SK-N-SH (cell line): ENCODE measurements around the gene PELI2.

Source experiments
- GABPA ChIP-seq: IDR thresholded peaks from 2 replicates; pipeline ENCODE4 v1.4.0; 2012; ENCODE audit warnings: low read depth, mild to moderate bottlenecking
- IRF3 ChIP-seq: fragments of 150-350 bp; IDR thresholded peaks from 2 replicates; pipeline ENCODE4 v1.6.1; 2016; ENCODE audit warnings: mild to moderate bottlenecking, low read depth, low read length
- NRF1 ChIP-seq: IDR thresholded peaks from 2 replicates; pipeline ENCODE4 v1.6.1; 2012; ENCODE audit warnings: low read depth, mild to moderate bottlenecking, low read length
- POLR2AphosphoS5 ChIP-seq: IDR thresholded peaks from 2 replicates; pipeline ENCODE4 v1.6.1; 2012; ENCODE audit warnings: low read depth, low read length
- RAD21 ChIP-seq: IDR thresholded peaks from 2 replicates; pipeline ENCODE4 v1.6.1; 2012; ENCODE audit warnings: mild to moderate bottlenecking, low read length
- RFX5 ChIP-seq: IDR thresholded peaks from 2 replicates; pipeline ENCODE4 v1.6.1; 2012; ENCODE audit warnings: mild to moderate bottlenecking, improper control_type of control experiment, low read length
- YY1 ChIP-seq: IDR thresholded peaks from 2 replicates; pipeline ENCODE4 v1.4.0; 2012; ENCODE audit warnings: low read depth, mild to moderate bottlenecking
- TF ChIP-seq, protein P1 (sequence below): fragments of 200-600 bp; sonication (generic); IDR thresholded peaks from 2 replicates; pipeline ENCODE4 v1.6.1; 2017; ENCODE audit warnings: antibody characterized with exemption, mild to moderate bottlenecking, moderate library complexity
- TF ChIP-seq, protein P2 (sequence below): IDR thresholded peaks from 2 replicates; pipeline ENCODE4 v1.4.0; 2012; ENCODE audit warnings: low read depth

DNA sequence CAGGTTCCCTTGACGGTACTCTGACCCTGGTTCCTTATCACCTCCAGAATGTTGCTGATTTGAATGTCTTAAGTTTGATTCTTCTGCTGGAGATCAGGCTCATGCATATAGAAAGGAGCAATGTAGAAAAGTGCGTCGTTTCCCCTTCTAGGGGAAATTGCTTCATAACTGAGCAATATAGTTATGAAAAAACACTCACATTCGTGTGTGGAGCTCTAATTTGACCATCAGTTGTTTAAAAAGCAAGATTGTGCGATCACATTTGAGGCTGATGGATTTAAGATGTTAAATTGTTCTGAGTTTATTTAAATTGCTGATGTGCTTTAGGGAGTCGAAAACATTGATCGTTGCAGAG, 19.2 kb downstream of the PELI2 start:
- TF ChIP-seq, protein P1, sequence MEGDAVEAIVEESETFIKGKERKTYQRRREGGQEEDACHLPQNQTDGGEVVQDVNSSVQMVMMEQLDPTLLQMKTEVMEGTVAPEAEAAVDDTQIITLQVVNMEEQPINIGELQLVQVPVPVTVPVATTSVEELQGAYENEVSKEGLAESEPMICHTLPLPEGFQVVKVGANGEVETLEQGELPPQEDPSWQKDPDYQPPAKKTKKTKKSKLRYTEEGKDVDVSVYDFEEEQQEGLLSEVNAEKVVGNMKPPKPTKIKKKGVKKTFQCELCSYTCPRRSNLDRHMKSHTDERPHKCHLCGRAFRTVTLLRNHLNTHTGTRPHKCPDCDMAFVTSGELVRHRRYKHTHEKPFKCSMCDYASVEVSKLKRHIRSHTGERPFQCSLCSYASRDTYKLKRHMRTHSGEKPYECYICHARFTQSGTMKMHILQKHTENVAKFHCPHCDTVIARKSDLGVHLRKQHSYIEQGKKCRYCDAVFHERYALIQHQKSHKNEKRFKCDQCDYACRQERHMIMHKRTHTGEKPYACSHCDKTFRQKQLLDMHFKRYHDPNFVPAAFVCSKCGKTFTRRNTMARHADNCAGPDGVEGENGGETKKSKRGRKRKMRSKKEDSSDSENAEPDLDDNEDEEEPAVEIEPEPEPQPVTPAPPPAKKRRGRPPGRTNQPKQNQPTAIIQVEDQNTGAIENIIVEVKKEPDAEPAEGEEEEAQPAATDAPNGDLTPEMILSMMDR = no peak
- TF ChIP-seq, protein P2, sequence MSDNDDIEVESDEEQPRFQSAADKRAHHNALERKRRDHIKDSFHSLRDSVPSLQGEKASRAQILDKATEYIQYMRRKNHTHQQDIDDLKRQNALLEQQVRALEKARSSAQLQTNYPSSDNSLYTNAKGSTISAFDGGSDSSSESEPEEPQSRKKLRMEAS = no peak
- TF ChIP-seq RFX5 = no peak
- no peak for TF ChIP-seq NRF1
- TF ChIP-seq IRF3 = no peak
- no peak for TF ChIP-seq YY1
- TF ChIP-seq GABPA = no peak
- TF ChIP-seq POLR2AphosphoS5 = no peak
- no peak for TF ChIP-seq RAD21
